Fibroblast of lung (primary cell): ENCODE measurements around the gene EMC7. TPM values are rescaled to one million over a fixed set of nuclear protein-coding genes. Genes with fewer than 3 reads are reported as not detected.
A peak's percentile ranks its signal among the peaks of the same experiment; 100 is the strongest.

Experiments
- DNase-seq, 2 donors: peaks; one replicate each; pipeline versions ENCODE4 v3.0.0 to v3.0.0-alpha.2; 2010; ENCODE audit warnings: low read depth in 2 of 2
- H2AFZ ChIP-seq: 2 replicates; pipeline ENCODE4 v1.5.1; 2012; ENCODE audit warnings: low read length, control low read depth, inconsistent platforms
- H3K27ac ChIP-seq: 2 replicates; pipeline ENCODE4 v1.5.1; 2011; ENCODE audit warnings: low read length, control low read depth; ENCODE audit not compliant: insufficient read depth
- H3K27me3 ChIP-seq: 2 replicates; pipeline ENCODE4 v1.5.1; 2011; ENCODE audit warnings: mild to moderate bottlenecking, low read length; ENCODE audit not compliant: control insufficient read depth, insufficient read depth
- H3K36me3 ChIP-seq: 2 replicates; pipeline ENCODE4 v1.5.1; 2011; ENCODE audit warnings: low read length; ENCODE audit not compliant: control insufficient read depth, insufficient read depth
- H3K4me1 ChIP-seq: 2 replicates; pipeline ENCODE4 v1.5.1; 2011; ENCODE audit warnings: low read length; ENCODE audit not compliant: control insufficient read depth, insufficient read depth; ENCODE audit errors: extremely low read depth
- H3K4me2 ChIP-seq: 2 replicates; pipeline ENCODE4 v1.5.1; 2011; ENCODE audit warnings: low read length, control low read depth; ENCODE audit not compliant: insufficient read depth; ENCODE audit errors: extremely low read depth
- H3K4me3 ChIP-seq, 4 experiments: fragments of 200-600 bp in 1 of 4; sonication (generic) in 1 of 4; replicated peaks in 1 of 4; 2 replicates each; pipeline ENCODE4 v1.5.1; 2011 to 2016; ENCODE audit warnings: low read length in 4 of 4, low read depth in 3 of 4, mild to moderate bottlenecking in 3 of 4, control low read depth in 2 of 4, inconsistent platforms in 1 of 4, mixed read lengths in 1 of 4; ENCODE audit not compliant: insufficient read depth in 1 of 4; ENCODE audit errors: control extremely low read depth in 1 of 4
- H3K79me2 ChIP-seq: 2 replicates; pipeline ENCODE4 v1.5.1; 2012; ENCODE audit warnings: mild to moderate bottlenecking, low read length, inconsistent platforms; ENCODE audit not compliant: control insufficient read depth, insufficient read depth
- H3K9ac ChIP-seq: 2 replicates; pipeline ENCODE4 v1.5.1; 2011; ENCODE audit warnings: mild to moderate bottlenecking, low read length, control low read depth; ENCODE audit not compliant: insufficient read depth
- H3K9me3 ChIP-seq: 2 replicates; pipeline ENCODE4 v1.5.1; 2012; ENCODE audit warnings: low read depth, low read length; ENCODE audit not compliant: control insufficient read depth, insufficient read depth
- H4K20me1 ChIP-seq: 2 replicates; pipeline ENCODE4 v1.5.1; 2011; ENCODE audit warnings: low read length; ENCODE audit not compliant: control insufficient read depth, insufficient read depth; ENCODE audit errors: extremely low read depth
- EZH2 ChIP-seq: IDR thresholded peaks from 2 replicates; pipeline ENCODE4 v1.5.1; 2012; ENCODE audit warnings: low read length, control low read depth, mild to moderate bottlenecking; ENCODE audit errors: missing control alignments
- polyA plus RNA-seq, 2 donors: library from polyadenylated mRNA; depleted of rRNA in 1 of 2; stranded (reverse) in 1 of 2; unstranded in 1 of 2; fragments of >200 nt; gene quantifications; 2 replicates each; pipeline ENCODE4 v1.2.1, GENCODE V29; 2011 to 2012; ENCODE audit warnings: missing spikeins in 1 of 2
- total RNA-seq: library from RNA; depleted of rRNA; stranded (reverse); fragments of >200 nt; gene quantifications from 2 replicates; pipeline ENCODE4 v1.2.1, GENCODE V29; 2014
- TF ChIP-seq, protein P1 (sequence below), 2 donors: IDR thresholded peaks in 1 of 2; conservative IDR thresholded peaks in 1 of 2; 1 replicate in 1 of 2; 2 replicates in 1 of 2; pipeline ENCODE4 v1.5.1; 2011 to 2012; ENCODE audit warnings: low read length in 2 of 2, control low read depth in 1 of 2, inconsistent platforms in 1 of 2, low read depth in 1 of 2, mild to moderate bottlenecking in 1 of 2

Gene EMC7
- total and polyA plus RNA-seq, 2 donors (not counting 1 experiment from before 2014, with no cell fraction given), result 47.7 to 108 TPM

GRCh38 chr15:34049112-34049511, 52.5 kb downstream of the EMC7 start:
- H2AFZ ChIP-seq, result no peak overlapping the region

DNA sequence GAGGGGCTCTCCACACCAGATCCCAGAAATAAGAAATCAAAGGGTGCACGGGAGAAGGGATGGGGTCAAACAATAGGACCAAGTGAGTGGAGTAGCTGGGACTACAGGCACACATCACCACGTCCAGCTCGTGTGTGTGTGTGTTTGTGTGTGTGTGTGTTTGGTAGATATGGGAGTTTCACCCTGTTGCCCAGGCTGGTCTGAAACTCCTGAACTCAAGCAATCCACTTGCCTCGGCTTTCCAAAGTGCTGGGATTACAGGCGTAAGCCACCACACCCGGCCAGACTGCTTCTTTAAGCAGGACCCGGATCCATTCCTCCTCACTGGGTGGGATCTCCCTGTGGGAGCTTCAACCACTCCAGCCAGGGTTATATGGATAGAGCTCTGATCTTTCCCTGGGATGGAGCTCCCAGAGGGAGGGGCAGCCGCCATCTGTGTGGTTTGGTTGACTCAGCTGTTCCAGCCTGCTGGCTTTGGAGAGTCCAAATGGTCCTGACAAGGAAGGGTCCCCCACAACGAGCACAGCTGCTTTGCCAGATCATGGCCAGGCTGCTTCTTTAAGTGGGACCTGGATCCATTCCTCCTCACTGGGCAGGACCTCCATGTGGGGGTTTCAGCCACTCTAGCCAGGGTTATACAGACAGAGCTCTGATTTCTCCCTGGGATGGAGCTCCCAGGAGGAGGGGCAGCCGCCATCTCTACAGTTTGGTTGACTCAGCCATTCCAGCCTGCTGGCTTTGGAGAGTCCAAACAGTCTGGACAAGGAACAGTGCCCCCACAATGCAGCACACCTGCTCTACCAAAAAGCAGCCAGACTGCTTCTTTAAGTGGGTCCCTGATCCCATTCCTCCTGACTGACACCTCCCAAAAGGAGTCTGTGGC, 53.5 kb downstream of the EMC7 start:
- Histone ChIP-seq H3K4me1 (no peaks in the 10 kb centered on the region), H3K27ac (no peak overlapping the region), H3K79me2 (no peaks in the 10 kb centered on the region), H3K4me3 (no peak overlapping the region), H3K9ac (no peak overlapping the region), H4K20me1 (no peaks in the 10 kb centered on the region), H2AFZ (no peak overlapping the region), H3K9me3 (no peaks in the 10 kb centered on the region), H3K27me3 (no peaks in the 10 kb centered on the region), H3K4me2 (no peak overlapping the region), H3K36me3 (no peaks in the 10 kb centered on the region)
- DNase-seq, result peak in 1 of 2 donors; percentile 89
- no peak for TF ChIP-seq EZH2
- TF ChIP-seq, protein P1, sequence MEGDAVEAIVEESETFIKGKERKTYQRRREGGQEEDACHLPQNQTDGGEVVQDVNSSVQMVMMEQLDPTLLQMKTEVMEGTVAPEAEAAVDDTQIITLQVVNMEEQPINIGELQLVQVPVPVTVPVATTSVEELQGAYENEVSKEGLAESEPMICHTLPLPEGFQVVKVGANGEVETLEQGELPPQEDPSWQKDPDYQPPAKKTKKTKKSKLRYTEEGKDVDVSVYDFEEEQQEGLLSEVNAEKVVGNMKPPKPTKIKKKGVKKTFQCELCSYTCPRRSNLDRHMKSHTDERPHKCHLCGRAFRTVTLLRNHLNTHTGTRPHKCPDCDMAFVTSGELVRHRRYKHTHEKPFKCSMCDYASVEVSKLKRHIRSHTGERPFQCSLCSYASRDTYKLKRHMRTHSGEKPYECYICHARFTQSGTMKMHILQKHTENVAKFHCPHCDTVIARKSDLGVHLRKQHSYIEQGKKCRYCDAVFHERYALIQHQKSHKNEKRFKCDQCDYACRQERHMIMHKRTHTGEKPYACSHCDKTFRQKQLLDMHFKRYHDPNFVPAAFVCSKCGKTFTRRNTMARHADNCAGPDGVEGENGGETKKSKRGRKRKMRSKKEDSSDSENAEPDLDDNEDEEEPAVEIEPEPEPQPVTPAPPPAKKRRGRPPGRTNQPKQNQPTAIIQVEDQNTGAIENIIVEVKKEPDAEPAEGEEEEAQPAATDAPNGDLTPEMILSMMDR (conservative IDR thresholded peaks at IDR 0.05 in 1 of 2, IDR thresholded peaks at IDR 0.05 in 1 of 2; ENCODE audit: low read depth in 1 of 2, low read length in 2 of 2), result no peak

More at GRCh38 chr15:34049112-34049511, 52.5 kb downstream of the EMC7 start:
- H3K4me2 ChIP-seq, result no peak overlapping the region
- H3K9ac ChIP-seq, result no peak overlapping the region
- no peaks in the 10 kb centered on the region for H3K4me1 ChIP-seq
- H3K36me3 ChIP-seq, result no peaks in the 10 kb centered on the region
- TF ChIP-seq, protein P1 (conservative IDR thresholded peaks at IDR 0.05 in 1 of 2, IDR thresholded peaks at IDR 0.05 in 1 of 2; ENCODE audit: low read depth in 1 of 2, low read length in 2 of 2), result no peak
- no peak for TF ChIP-seq EZH2
- no peaks in the 10 kb centered on the region for H3K9me3 ChIP-seq
- H3K27me3 ChIP-seq, result no peaks in the 10 kb centered on the region
- H3K4me3 ChIP-seq, result no peak overlapping the region
- no peaks in the 10 kb centered on the region for H4K20me1 ChIP-seq
- peak; percentile 84 to 90 for DNase-seq
- H3K27ac ChIP-seq, result no peak overlapping the region
- no peaks in the 10 kb centered on the region for H3K79me2 ChIP-seq

DNA sequence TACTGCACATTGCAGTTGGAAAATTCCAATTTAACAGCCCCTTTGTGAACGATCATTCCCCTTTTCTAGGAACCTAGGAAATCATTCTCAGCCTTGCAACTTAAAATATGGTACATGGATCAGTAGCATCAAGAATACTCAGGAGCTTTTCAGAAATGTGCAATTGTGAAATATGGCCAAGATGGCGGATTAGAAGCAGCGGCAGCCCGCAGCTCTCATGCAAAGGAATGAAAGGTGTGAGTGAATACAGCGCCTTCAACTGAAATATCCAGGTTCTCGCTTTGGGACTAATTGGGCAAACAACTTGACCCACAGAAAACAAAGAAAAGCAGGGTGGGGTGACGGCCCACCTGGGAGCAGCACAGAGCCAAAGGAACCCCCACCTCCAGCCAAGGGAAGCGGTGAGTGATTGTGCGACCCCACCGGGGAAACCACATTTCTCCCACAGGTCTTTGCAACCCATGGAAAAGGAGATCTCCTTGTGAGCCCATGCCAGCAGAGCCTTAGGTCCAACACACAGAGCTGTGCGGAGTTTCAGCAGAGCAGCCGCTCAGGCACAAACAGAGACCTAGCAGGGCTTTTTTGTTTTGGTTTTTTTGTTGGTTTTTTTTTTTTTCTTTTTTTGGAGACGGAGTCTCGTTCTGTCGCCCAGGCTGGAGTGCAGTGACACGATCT, 55.1 kb downstream of the EMC7 start:
- no peak overlapping the region for H3K9ac ChIP-seq
- TF ChIP-seq, protein P1 (conservative IDR thresholded peaks at IDR 0.05 in 1 of 2, IDR thresholded peaks at IDR 0.05 in 1 of 2; ENCODE audit: low read depth in 1 of 2, low read length in 2 of 2), result no peak
- no peak for TF ChIP-seq EZH2
- DNase-seq, result no peak

More for the DNA sequence above, 55.1 kb downstream of the EMC7 start:
- no peak overlapping the region for H3K27ac ChIP-seq
- H2AFZ ChIP-seq, result no peak overlapping the region
- H3K9me3 ChIP-seq, result no peaks in the 10 kb centered on the region
- no peaks in the 10 kb centered on the region for H3K36me3 ChIP-seq
- no peaks in the 10 kb centered on the region for H3K79me2 ChIP-seq
- H3K4me3 ChIP-seq, result no peak overlapping the region
- no peaks in the 10 kb centered on the region for H4K20me1 ChIP-seq
- no peaks in the 10 kb centered on the region for H3K4me1 ChIP-seq
- H3K27me3 ChIP-seq, result no peaks in the 10 kb centered on the region
- no peak overlapping the region for H3K4me2 ChIP-seq
